ENCODE results near the gene PSMC5.
"Not testable (repeated sequence)": the region's sequence is repeated elsewhere in the genome, so short reads cannot be mapped to it uniquely, and the experiment has no call there.

The PSMC5 gene

DNA sequence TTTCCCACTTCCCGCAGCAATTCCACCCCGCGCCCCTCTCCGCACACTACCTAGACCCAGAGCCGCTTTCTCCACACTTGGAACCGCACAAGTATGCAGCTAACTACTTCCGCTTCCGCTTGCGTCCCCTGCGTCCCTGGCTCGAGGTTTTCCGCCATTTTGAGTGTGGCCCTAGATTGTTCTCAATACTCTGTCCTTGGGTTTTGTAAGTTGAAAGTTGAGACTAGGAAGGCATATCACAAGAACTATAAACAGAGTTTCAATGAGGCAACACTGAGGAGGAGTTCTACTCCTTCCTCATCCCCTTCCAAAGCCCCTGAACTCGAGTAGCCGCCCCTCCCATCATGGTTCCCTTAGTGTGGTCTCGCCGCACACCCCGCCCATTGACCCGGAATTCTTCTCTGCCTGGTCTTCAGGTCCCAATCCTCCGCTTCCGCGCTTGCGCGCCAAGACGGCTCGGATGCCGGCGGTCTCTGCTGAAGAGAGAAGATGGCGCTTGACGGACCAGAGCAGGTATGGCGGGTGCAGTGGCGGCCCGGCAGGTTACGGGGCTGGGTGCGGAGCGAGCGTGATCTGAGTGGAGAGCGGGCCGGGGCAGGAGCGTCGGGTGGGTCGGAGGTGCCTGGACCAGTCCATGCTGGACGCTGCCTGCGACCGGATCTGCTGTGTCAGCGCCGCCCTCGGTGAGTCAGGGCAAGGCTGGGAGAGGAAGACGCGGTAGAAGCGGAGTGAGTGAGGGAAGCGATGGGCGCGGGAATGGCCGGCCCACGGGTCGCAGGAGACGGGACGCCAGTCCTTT is at the start of gene PSMC5, which contains the start of gene FTSJ3:
Gene PSMC5, plus strand, starts transcription at position 430 of the 799 bp plus-strand sequence. Its CDS starts 60 bp downstream, at position 490.
Gene FTSJ3, minus strand, starts transcription at position 662 of the 799 bp plus-strand sequence. CDS start 761 bp downstream, outside the sequence.
- H3K36me3 Mint-ChIP-seq (ENCODE audit: insufficient read depth): peaks cover 53% of the 10 kb centered on the region
- peak; percentile 94 for ATAC-seq (replicated peaks; ENCODE audit: extremely low read depth, poor library complexity, severe bottlenecking)

DNA sequence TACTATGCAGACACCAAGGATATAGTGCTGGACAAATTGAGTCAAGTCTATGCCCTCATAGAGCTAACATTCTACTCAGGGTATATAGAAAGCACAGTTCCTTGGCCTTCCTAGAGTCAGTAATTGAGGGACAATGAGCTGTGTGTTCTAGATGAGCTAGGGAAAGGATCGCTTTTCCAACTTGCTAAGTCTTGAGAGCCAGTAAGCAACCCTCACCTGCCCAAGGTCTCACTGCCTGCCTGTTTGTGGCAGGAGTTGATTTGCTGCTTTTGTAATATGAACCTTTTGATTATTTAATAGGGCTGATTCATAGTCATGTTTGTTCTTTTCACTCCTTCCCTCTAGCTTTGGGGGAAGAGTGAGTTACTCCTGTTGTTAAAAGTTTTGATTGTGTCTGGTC is 46.7 kb upstream of the PSMC5 start:
- Mint-ChIP-seq H3K9me3 (no peaks in the 10 kb centered on the region), H3K4me1 (peaks cover 63% of the 10 kb centered on the region), H3K27me3 (no peaks in the 10 kb centered on the region), H3K4me3 (no peak overlapping the region), H3K27ac (ENCODE audit: low read depth) (peak overlapping the region; percentile 72), H3K36me3 (ENCODE audit: insufficient read depth) (peaks cover 38% of the 10 kb centered on the region)
- ATAC-seq (replicated peaks; ENCODE audit: extremely low read depth, poor library complexity, severe bottlenecking) (no peak), DNase-seq (ENCODE audit: low spot score in 2 of 2) (no peak)

More for the DNA sequence above, at the start of gene PSMC5, which contains the start of gene FTSJ3:
- Mint-ChIP-seq H3K4me1 (peaks cover 77% of the 10 kb centered on the region), H3K9me3 (no peaks in the 10 kb centered on the region), H3K27ac (ENCODE audit: low read depth) (peak within 1 kb of the TSS; percentile 98), H3K4me3 (peak within 1 kb of the TSS; percentile 95), H3K27me3 (no peaks in the 10 kb centered on the region)
- peak; percentile 86 to 89 for DNase-seq (ENCODE audit: low spot score in 2 of 2)

DNA sequence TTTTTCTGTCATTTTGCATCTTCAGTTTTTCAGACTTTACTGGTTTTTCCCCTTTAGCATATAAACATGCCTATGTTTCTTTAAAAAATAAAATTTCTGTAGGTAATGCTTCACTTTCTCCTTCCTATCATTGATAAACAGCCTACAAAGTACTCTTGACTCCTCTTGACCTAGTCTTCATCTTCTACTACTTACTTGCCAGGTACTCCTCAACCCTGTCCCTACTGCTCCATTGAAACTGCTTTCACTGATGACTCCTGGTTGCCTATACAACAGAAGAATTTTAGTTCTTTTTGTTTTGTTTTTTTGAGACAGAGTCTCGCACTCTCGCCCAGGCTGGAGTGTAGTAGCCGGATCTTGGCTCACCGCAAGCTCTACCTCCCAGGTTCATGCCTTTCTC is 46.3 kb upstream of the PSMC5 start:
- Mint-ChIP-seq H3K4me1 (peaks cover 59% of the 10 kb centered on the region), H3K9me3 (no peaks in the 10 kb centered on the region), H3K27me3 (no peaks in the 10 kb centered on the region), H3K36me3 (ENCODE audit: insufficient read depth) (peaks cover 39% of the 10 kb centered on the region), H3K4me3 (no peak overlapping the region), H3K27ac (ENCODE audit: low read depth) (peak overlapping the region; percentile 33)
- DNase-seq (ENCODE audit: low spot score in 2 of 2) (no peak), ATAC-seq (replicated peaks; ENCODE audit: extremely low read depth, poor library complexity, severe bottlenecking) (no peak)

DNA sequence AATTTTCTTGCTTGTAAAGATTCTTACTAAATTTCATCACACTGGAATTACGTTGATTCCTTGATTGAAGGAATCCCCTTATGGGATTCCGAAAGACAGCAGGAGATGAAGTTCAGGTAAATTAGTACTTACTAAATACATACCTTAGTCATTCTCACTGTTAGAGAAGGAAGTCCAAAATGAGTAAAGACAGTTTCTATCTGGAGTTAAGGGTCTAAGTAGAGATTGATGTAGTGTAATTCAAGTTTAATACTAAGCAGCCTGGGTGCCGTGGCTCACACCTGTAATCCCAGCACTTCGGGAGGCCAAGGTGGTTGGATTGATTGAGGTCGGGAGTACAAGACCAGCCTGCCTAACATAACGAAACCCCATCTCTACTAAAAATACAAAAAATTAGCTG is 43.7 kb upstream of the PSMC5 start:
- Mint-ChIP-seq H3K27ac (ENCODE audit: low read depth) (no peak overlapping the region), H3K9me3 (no peaks in the 10 kb centered on the region), H3K4me1 (peaks cover 42% of the 10 kb centered on the region), H3K36me3 (ENCODE audit: insufficient read depth) (peaks cover 41% of the 10 kb centered on the region), H3K4me3 (no peak overlapping the region), H3K27me3 (no peaks in the 10 kb centered on the region)
- no peak for ATAC-seq (replicated peaks; ENCODE audit: extremely low read depth, poor library complexity, severe bottlenecking)
- no peak for DNase-seq (ENCODE audit: low spot score in 2 of 2)

DNA sequence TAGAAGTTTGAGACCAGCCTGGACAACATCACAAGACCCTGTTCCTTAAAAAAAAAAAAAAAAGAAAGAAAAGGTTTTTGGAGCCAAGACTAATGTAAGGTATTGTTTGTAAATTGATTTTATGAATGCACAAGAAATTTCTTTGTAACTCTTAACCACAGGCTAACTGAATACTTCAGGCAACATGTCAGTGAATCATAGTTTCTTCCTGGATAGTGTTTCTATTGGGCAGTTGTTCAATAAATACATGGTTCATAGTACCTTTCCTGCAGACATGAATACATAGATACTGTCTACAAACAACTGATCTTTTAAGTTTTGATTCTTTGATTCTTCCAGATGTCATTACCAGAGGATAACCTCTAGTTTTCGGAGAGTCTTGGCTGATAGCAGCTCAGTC is 41.7 kb upstream of the PSMC5 start:
- no peak for ATAC-seq (replicated peaks; ENCODE audit: extremely low read depth, poor library complexity, severe bottlenecking)
- Mint-ChIP-seq H3K27ac (ENCODE audit: low read depth) (no peak overlapping the region), H3K4me1 (peaks cover 29% of the 10 kb centered on the region), H3K27me3 (no peaks in the 10 kb centered on the region), H3K4me3 (no peak overlapping the region), H3K9me3 (no peaks in the 10 kb centered on the region), H3K36me3 (ENCODE audit: insufficient read depth) (peaks cover 44% of the 10 kb centered on the region)
- no peak for DNase-seq (ENCODE audit: low spot score in 2 of 2)

DNA sequence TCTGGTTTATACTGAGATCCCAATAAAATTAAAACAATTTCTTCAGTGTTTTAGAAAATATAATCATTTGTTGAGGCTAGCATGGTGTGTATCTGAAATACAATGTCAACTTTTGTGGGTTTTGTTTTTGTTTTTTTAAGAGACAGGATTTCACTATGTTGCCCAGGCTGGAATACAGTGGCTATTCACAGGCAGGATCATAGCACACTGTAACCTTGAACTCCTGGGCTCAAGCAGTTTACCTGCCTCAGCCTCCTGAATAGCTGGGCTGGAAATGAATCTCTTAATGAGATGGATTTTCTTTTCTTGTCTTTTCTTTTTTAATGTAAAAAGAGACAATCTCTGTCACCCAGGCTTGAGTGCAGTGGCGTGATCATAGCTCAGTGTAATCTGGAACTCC is 41.1 kb upstream of the PSMC5 start:
- ATAC-seq (replicated peaks; ENCODE audit: extremely low read depth, poor library complexity, severe bottlenecking) (no peak), DNase-seq (ENCODE audit: low spot score in 2 of 2) (no peak)
- H3K9me3 Mint-ChIP-seq: no peaks in the 10 kb centered on the region
- H3K27me3 Mint-ChIP-seq: no peaks in the 10 kb centered on the region
- no peak overlapping the region for H3K27ac Mint-ChIP-seq (ENCODE audit: low read depth)
- peaks cover 24% of the 10 kb centered on the region for H3K4me1 Mint-ChIP-seq
- peaks cover 45% of the 10 kb centered on the region for H3K36me3 Mint-ChIP-seq (ENCODE audit: insufficient read depth)
- H3K4me3 Mint-ChIP-seq: no peak overlapping the region

DNA sequence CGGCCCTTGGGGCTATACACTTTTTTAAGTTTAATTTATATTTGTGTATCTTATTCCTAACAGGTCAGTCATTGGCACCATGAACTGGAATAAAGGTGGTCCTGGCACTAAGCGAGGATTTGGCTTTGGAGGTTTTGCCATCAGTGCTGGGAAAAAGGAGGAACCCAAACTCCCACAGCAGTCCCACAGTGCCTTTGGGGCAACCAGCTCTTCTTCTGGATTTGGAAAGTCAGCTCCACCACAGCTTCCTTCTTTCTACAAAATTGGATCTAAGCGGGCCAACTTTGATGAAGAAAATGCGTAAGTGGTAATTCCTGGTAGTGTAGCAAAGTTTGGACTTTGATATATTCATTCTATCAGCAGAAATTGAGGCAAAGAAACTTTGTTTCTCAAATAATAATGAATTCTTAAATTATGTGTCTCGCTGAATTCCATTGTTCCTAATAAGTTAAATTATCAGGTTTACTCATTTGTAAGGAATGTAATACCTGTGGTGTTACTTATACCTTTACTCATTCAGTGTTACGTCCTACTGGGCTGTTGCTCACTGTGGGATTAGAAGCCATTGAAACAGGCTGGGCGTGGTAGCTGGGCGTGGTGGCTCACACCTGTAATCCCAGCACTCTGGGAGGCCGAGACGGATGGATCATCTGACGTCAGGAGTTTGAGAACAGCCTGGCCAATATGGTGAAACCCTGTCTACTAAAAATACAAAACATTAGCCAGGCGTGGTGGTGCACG is 40.1 kb upstream of the PSMC5 start:
- Mint-ChIP-seq H3K9me3 (no peaks in the 10 kb centered on the region), H3K27ac (ENCODE audit: low read depth) (no peak overlapping the region), H3K4me3 (no peak overlapping the region), H3K4me1 (peaks cover 16% of the 10 kb centered on the region), H3K27me3 (no peaks in the 10 kb centered on the region), H3K36me3 (ENCODE audit: insufficient read depth) (peaks cover 48% of the 10 kb centered on the region)
- DNase-seq (ENCODE audit: low spot score in 2 of 2) (no peak), ATAC-seq (replicated peaks; ENCODE audit: extremely low read depth, poor library complexity, severe bottlenecking) (no peak)

DNA sequence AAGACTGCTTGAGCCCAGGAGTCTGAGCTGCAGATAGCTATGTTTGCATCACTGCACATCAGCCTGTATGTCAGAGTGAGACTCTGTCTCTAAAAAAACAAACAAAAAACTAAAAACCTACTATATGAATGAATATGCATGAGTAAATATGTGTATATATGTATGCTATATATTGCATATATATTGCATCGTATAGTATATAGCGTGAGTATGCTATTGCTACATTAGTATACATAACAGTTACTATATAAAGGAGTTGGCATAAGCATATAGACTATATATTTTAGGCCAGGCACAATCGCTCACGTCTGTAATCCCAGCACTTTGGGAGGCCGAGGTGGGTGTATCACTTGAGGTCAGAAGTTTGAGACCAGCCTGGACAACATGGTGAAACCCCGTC is 37.2 kb upstream of the PSMC5 start:
- no peak for DNase-seq (ENCODE audit: low spot score in 2 of 2)
- H3K4me1 Mint-ChIP-seq: peaks cover 12% of the 10 kb centered on the region
- H3K27me3 Mint-ChIP-seq: no peaks in the 10 kb centered on the region
- no peak overlapping the region for H3K4me3 Mint-ChIP-seq
- H3K36me3 Mint-ChIP-seq (ENCODE audit: insufficient read depth): peaks cover 67% of the 10 kb centered on the region
- no peak overlapping the region for H3K27ac Mint-ChIP-seq (ENCODE audit: low read depth)
- no peak for ATAC-seq (replicated peaks; ENCODE audit: extremely low read depth, poor library complexity, severe bottlenecking)
- no peaks in the 10 kb centered on the region for H3K9me3 Mint-ChIP-seq

DNA sequence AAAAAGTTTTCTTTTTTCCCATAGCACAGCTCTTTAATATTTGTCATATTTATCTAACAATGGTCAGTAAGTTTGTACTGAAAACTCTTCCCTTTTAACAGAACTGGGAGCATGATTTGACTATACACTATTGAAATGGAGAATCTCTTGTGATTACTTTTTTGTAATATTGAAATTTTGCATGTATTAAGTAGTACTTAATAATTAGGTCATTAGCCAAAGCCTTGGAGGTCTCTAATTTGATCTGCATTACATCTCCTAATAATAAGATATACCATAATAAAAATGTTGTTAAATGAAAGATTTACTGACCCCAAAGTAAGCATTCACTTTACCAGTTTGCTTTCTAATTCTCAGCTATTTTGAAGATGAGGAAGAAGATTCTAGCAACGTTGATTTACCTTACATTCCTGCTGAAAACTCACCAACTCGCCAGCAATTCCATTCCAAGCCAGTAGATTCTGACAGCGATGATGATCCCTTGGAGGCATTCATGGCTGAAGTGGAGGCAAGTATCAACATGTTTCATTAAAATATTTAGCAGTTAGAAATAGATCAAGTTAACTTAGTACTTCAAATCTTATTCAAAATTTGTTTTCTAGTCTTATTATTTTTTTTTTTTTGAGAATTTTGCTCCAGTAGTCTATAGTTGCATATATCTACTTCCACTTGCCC is 35.0 kb upstream of the PSMC5 start:
- Mint-ChIP-seq H3K36me3 (ENCODE audit: insufficient read depth) (peaks cover 84% of the 10 kb centered on the region), H3K27ac (ENCODE audit: low read depth) (no peak overlapping the region), H3K9me3 (no peaks in the 10 kb centered on the region), H3K4me3 (no peak overlapping the region), H3K27me3 (no peaks in the 10 kb centered on the region), H3K4me1 (peaks cover 12% of the 10 kb centered on the region)
- DNase-seq (ENCODE audit: low spot score in 2 of 2): no peak
- ATAC-seq (replicated peaks; ENCODE audit: extremely low read depth, poor library complexity, severe bottlenecking): no peak

DNA sequence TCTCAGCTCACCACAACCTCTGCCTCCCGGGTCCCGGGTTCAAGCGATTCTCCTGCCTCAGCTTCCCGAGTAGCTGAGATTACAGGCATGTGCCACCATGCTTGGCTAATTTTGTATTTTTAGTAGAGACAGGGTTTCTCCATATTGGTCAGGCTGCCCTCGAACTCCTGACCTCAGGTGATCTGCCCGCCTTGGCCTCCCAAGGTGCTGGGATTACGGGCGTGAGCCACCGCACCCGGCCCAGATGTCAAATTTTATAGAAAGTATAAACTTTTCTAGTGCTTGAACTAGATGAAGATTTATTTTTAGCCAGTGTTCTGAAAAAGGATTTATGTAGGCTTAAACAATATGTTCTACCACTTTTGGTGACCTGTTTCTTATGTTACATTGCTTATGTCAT is 30.9 kb upstream of the PSMC5 start:
- H3K27me3 Mint-ChIP-seq; DNase-seq (ENCODE audit: low spot score in 2 of 2); H3K27ac Mint-ChIP-seq (ENCODE audit: low read depth); H3K9me3 Mint-ChIP-seq; ATAC-seq (replicated peaks; ENCODE audit: extremely low read depth, poor library complexity, severe bottlenecking); H3K4me3 Mint-ChIP-seq: not testable (repeated sequence)
- peaks cover 81% of the 10 kb centered on the region for H3K36me3 Mint-ChIP-seq (ENCODE audit: insufficient read depth)
- peaks cover 18% of the 10 kb centered on the region for H3K4me1 Mint-ChIP-seq

DNA sequence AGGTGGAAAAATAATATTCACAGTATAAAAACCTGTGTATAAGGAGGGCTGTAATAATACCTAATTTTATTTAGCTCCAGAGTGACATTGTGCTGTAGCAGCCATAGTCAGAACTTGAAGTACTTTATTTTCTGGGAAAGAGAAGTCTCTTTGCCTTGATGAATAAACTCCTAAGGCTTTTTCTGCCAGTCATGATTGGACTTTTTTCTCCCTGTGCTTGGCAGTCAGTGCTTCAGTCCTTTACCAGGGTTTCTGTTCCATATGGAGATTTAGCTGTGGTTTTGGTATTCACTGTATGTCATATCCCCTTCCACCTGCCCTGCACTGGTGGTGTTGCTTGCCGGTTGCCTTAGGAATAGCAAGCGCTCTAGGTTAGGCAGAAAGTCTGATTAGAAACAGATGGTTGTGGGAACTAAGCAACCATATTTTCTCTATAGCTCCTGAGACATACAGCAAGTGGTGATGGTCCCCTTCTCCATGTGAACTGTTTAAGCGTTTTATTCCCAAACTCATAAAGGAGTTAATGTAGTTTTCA is 28.6 kb upstream of the PSMC5 start:
- Mint-ChIP-seq H3K4me1 (peaks cover 12% of the 10 kb centered on the region), H3K27me3 (no peaks in the 10 kb centered on the region), H3K9me3 (no peaks in the 10 kb centered on the region), H3K36me3 (ENCODE audit: insufficient read depth) (peaks cover 81% of the 10 kb centered on the region), H3K27ac (ENCODE audit: low read depth) (no peak overlapping the region), H3K4me3 (no peak overlapping the region)
- DNase-seq (ENCODE audit: low spot score in 2 of 2): no peak
- no peak for ATAC-seq (replicated peaks; ENCODE audit: extremely low read depth, poor library complexity, severe bottlenecking)

DNA sequence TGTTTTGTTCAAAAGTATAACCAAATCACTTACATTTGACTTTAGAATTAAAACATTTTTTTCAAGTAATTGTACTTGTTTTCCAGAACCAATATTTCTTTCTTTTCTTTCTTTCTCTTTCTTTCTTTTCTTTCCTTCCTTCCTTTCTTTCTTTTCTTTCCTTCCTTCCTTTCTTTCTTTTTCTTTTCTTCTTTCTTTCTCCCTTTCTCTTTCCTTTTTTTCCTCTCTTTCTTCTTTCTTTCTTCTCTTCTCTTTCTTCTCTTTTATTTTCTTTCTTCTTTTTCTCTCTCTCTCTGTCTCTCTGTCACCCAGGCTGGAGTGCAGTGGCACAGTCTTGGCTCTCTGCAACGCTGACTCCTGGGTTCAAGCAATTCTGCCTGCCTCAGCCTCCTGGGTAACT is 26.4 kb upstream of the PSMC5 start:
- Mint-ChIP-seq H3K9me3 (no peaks in the 10 kb centered on the region), H3K27me3 (no peaks in the 10 kb centered on the region), H3K4me3 (no peak overlapping the region), H3K4me1 (peaks cover 6% of the 10 kb centered on the region), H3K27ac (ENCODE audit: low read depth) (peak overlapping the region; percentile 60), H3K36me3 (ENCODE audit: insufficient read depth) (peaks cover 80% of the 10 kb centered on the region)
- ATAC-seq (replicated peaks; ENCODE audit: extremely low read depth, poor library complexity, severe bottlenecking): no peak
- DNase-seq (ENCODE audit: low spot score in 2 of 2): no peak
